UCSD-AML1 (cell line): ENCODE measurements around the gene MOCS1.

ENCODE experiments used
- DNase-seq: peaks from one replicate; lab custom pipeline; 2025; ENCODE audit not compliant: unreplicated experiment; lab: John Stamatoyannopoulos, UW

The MOCS1 gene

GRCh38 chr6:39904946-39905639 is 29.2 kb downstream of the MOCS1 start:
- DNase-seq = no peak

DNA sequence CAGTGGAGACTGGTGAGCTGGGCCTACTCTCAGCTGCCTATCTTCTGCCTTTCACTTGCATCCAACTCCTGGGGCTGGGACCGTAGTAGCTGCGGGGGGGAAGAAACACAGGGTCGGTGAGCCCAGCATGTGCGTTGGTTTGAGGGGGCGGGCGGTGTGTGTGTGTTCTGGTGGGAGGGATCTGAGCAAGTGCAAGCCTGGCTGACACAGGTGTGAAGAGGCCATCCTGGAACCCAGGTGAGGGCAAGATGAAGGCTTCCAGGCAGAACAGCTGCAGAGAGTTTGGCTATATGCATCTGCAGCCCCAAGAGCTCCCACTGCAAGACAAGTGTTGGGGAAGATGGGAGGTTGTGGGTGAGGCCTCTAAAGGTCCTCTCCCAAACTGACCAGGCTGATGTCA is 30.6 kb downstream of the MOCS1 start:
- no peak for DNase-seq

GRCh38 chr6:39902786-39903465 is 31.3 kb downstream of the MOCS1 start:
- no peak for DNase-seq

DNA sequence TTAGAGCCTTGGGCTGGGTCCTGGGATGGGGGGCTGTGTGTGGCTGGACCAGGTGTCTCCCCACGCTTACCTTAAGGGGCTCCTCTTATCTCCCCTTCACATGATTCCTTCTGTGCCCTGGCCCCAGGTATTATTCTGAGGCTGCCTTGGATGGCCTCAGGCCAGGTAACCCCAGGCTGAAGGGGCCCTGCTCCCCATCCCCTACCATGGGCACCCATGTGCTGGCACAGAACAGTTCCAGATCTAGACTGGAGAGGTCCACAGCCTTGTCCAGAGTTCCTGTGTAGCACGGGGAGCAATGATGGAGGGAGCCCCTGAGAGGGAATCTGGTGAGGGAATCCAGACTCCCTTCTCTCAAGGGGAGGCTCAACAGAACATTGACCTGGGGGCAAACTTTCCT is 32.1 kb downstream of the MOCS1 start:
- no peak for DNase-seq

DNA sequence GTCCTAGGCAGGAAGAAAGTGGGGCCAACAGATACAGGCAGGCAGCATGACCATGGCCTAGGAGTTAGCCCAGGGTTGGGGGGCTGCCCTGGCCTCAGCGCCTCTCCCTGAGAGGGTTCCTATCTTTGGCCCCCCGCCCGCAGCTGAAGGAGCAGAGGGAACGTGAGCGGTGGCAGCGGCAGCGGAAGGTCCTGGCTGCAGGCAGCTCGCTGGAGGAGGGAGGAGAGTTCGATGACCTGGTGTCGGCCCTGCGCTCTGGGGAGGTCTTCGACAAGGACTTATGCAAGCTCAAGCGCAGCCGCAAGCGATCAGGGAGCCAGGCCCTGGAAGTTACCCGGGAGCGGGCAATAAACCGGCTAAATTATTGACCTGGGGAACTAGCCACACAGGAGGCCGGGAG is 32.6 kb downstream of the MOCS1 start:
- DNase-seq = no peak

GRCh38 chr6:39901116-39901655 is 33.1 kb downstream of the MOCS1 start:
- no peak for DNase-seq

DNA sequence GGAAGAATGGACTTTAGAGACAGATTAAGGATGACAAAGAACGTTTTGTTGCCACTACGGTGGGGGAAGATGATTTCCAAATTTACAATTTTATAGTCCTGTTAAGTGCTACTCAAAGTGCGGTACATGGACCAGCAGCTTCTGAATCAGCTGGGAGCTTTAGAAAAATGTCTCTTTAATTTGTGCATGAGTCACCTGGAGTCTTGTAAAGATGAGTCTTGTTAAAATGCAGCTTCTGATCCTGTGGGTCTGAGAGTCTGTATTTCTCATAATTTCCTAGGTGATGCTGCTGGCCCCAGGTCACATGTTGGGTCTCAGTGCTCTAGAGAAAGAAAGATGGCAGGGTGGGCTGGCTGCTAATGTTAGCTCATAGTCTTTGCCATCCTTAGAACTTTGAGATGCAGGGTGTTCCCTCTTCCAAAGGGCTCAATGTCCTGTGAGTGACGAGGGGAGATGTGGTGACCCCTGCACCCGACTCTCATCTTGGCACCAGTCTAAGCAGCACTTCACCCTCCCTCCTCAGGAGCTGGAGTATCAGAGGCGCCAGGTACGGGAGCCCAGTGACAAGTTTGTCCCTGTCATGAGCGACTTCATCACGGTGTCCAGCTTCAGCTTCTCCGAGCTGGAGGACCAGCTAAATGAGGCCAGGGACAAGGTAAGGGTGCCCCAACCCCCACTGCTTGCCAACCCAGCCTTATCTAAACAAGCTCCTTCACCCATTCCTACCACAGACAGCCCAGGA is 34.5 kb downstream of the MOCS1 start:
- DNase-seq = no peak

DNA sequence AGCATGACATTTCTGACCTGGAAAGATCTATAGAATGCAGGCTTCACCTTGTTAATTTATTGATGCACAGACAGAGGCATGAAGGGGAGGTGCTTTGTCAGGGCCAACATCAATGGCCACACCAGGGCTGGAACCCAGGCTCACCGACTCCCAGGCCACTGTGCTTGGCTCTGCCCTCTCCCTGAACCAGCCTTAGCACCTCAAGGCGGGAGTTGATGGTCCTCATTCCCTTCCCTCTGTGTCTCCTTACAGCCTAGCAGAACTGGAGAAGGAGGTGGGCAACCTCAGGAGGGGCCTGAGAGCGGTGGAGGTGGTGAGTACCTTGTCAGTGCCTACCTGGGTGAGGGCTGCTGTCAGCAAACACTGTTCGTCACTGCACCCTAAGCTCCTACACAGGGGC is 35.6 kb downstream of the MOCS1 start:
- DNase-seq = no peak

GRCh38 chr6:39897698-39898097 is 36.6 kb downstream of the MOCS1 start:
- no peak for DNase-seq

GRCh38 chr6:39896701-39897100 is 37.6 kb downstream of the MOCS1 start:
- no peak for DNase-seq

GRCh38 chr6:39893286-39893685 is 41.0 kb downstream of the MOCS1 start:
- no peak for DNase-seq

- DNase-seq = peak; percentile 49
These were observed 41.7 kb downstream of the MOCS1 start for GRCh38 chr6:39892490-39893129.

DNA sequence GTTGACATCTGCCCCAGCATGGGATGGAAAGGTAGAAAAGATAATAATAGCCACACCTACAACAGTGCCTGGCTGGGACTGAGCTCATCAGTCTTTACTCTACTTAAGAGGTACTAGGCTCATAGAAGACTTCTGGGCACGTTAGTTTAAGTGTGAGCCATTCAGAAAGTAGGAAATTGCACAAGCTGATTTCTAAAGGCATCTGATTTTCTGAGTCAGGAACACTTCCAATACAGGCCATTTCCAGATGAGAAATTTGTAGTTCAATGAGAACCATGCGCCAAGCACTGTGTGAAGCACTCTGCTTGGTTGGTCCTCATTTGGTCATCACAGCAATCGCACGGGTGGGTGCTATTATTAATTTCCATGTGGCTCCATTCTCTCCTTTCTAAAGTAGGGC is 42.3 kb downstream of the MOCS1 start:
- DNase-seq = no peak

DNA sequence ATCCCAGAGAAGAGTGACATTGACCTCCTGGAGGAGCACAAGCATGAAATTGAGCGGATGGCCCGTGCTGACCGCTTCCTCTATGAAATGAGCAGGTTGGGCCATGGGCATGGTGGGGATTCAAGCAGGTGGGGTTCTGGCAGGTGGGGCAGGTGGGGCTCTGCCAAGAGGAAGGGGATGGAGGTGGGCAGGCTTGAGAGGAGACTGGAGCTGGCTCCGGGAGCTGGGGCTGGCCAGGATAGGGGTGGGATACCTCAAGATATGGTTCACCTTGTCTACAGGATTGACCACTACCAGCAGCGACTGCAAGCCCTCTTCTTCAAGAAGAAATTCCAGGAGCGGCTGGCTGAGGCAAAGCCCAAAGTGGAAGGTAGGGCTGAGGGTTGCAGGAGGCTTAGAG is 42.9 kb downstream of the MOCS1 start:
- DNase-seq = no peak

- DNase-seq = no peak
These were observed 45.0 kb downstream of the MOCS1 start for GRCh38 chr6:39889229-39889628.

DNA sequence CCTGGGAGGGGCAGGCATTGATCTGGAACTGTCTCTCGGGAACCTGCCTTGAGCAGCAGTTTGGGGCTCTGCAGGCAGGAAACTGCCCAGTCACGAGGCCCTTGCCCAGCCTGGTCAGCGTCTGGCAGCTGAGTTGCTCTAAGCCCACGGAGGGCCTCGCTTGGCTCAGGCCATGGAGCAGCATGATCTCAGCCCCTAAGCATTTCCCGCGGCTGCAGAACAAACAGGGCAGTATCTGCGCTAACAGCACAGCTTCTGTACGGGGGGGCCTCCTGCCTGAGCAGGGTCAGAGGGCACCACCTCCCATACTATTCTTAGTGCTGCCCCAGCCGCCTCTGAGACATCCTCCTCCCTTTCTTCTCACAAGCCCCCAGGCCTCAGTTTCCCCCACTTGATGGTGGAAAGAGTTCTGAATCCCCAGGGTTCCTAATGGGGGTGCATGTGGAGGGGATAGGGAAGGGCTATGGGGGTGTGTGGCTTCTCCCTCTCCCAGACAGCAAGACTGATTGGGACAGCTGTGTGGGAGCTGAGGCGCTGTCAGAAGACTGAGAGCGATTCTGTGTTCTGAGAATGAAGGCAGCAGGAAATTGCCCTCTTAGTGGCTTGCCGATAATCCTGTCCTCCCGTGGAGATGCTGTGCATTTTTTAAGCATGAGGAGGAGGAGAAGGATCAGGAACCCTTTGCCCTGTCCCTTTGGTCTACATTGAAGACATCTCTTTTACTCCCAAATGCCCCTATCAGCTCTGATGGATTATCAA is 46.4 kb downstream of the MOCS1 start:
- DNase-seq = no peak

GRCh38 chr6:39886871-39887270 is 47.4 kb downstream of the MOCS1 start:
- no peak for DNase-seq

DNA sequence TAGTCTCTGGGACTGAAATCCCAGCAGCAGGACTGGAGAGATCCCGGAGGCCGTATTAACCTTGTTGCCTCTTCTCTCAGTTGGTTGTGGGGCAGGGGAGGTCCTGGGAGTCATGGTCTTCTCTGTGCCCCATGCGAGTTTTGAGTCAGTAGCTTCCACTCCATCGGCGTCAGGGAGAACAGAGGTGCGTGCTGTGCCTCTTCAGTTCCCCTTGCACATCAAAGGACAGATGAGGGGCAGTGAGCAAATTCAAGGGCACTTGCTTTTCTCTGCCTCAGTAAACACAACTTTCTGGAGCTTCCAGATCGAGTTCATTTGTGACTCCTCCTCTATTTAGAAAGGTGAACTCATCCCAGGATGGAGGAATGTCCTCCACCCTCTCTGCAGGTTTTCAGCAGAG is 48.6 kb downstream of the MOCS1 start:
- no peak for DNase-seq

GRCh38 chr6:39884696-39885095 is 49.6 kb downstream of the MOCS1 start:
- no peak for DNase-seq

- DNase-seq = no peak
These were observed 51.7 kb downstream of the MOCS1 start for GRCh38 chr6:39882531-39882899.
